DOHH2 (cell line): ENCODE data around the gene ZNF503.

ENCODE experiments used
- H3F3A ChIP-seq: fragments of 200-600 bp; sonication (generic), shearing (Covaris generic); 2 replicates; pipeline ENCODE4 v1.6.0; 2016; ENCODE audit warnings: antibody characterized with exemption, mild to moderate bottlenecking; ENCODE audit not compliant: control insufficient read depth, insufficient read depth
- H3K27ac ChIP-seq: fragments of 200-600 bp; sonication (generic); 2 replicates; pipeline ENCODE4 v1.5.1; 2014; ENCODE audit warnings: low read depth, mild to moderate bottlenecking, low read length, moderate library complexity
- H3K27me3 ChIP-seq: fragments of 200-600 bp; sonication (generic); 2 replicates; pipeline ENCODE4 v1.6.1; 2014; ENCODE audit warnings: mild to moderate bottlenecking, low read length, mixed read lengths; ENCODE audit not compliant: control insufficient read depth
- H3K36me3 ChIP-seq: fragments of 200-600 bp; sonication (generic); 2 replicates; pipeline ENCODE4 v1.6.1; 2014; ENCODE audit warnings: mild to moderate bottlenecking, low read length, moderate library complexity, mixed read lengths; ENCODE audit not compliant: control insufficient read depth
- H3K4me1 ChIP-seq: fragments of 200-600 bp; sonication (generic); 2 replicates; pipeline ENCODE4 v1.6.1; 2014; ENCODE audit warnings: mild to moderate bottlenecking, low read length, mixed read lengths; ENCODE audit not compliant: control insufficient read depth
- H3K4me2 ChIP-seq: fragments of 200-600 bp; sonication (generic); 2 replicates; pipeline ENCODE4 v1.6.0; 2014; ENCODE audit warnings: mild to moderate bottlenecking, low read length, moderate library complexity
- H3K4me3 ChIP-seq: fragments of 200-600 bp; sonication (generic); 2 replicates; pipeline ENCODE4 v1.5.1; 2014; ENCODE audit warnings: mild to moderate bottlenecking, low read length, mixed read lengths
- H3K79me2 ChIP-seq: fragments of 200-600 bp; sonication (generic); 2 replicates; pipeline ENCODE4 v1.6.1; 2014; ENCODE audit warnings: mild to moderate bottlenecking, low read length, mixed read lengths; ENCODE audit not compliant: control insufficient read depth
- H3K9me2 ChIP-seq: fragments of 200-600 bp; sonication (generic); replicated peaks from 2 replicates; pipeline ENCODE4 v1.6.1; 2014; ENCODE audit warnings: mild to moderate bottlenecking, low read length, mixed read lengths; ENCODE audit not compliant: control insufficient read depth
- H3K9me3 ChIP-seq: fragments of 200-600 bp; sonication (generic); 2 replicates; pipeline ENCODE4 v1.6.1; 2014; ENCODE audit warnings: antibody characterized with exemption, low read length, mixed read lengths; ENCODE audit not compliant: control insufficient read depth, insufficient read depth
- H4K20me1 ChIP-seq: fragments of 200-600 bp; sonication (generic); 2 replicates; pipeline ENCODE4 v1.6.0; 2014; ENCODE audit warnings: low read depth, mild to moderate bottlenecking, antibody characterized with exemption, low read length, moderate library complexity; ENCODE audit not compliant: control insufficient read depth, insufficient read depth
- EZH2phosphoT487 ChIP-seq: fragments of 200-600 bp; sonication (generic); IDR thresholded peaks from 2 replicates; pipeline ENCODE4 v1.6.1; 2017; ENCODE audit warnings: borderline replicate concordance, mild to moderate bottlenecking, antibody characterized with exemption, low read length, moderate library complexity, mixed read lengths
- TF ChIP-seq, protein P1 (sequence below): fragments of 200-600 bp; sonication (generic); IDR thresholded peaks from one replicate; pipeline ENCODE4 v1.5.1; 2014; ENCODE audit warnings: antibody characterized with exemption, mild to moderate bottlenecking, low read depth, low read length; ENCODE audit not compliant: poor library complexity, severe bottlenecking

The ZNF503 gene

DNA sequence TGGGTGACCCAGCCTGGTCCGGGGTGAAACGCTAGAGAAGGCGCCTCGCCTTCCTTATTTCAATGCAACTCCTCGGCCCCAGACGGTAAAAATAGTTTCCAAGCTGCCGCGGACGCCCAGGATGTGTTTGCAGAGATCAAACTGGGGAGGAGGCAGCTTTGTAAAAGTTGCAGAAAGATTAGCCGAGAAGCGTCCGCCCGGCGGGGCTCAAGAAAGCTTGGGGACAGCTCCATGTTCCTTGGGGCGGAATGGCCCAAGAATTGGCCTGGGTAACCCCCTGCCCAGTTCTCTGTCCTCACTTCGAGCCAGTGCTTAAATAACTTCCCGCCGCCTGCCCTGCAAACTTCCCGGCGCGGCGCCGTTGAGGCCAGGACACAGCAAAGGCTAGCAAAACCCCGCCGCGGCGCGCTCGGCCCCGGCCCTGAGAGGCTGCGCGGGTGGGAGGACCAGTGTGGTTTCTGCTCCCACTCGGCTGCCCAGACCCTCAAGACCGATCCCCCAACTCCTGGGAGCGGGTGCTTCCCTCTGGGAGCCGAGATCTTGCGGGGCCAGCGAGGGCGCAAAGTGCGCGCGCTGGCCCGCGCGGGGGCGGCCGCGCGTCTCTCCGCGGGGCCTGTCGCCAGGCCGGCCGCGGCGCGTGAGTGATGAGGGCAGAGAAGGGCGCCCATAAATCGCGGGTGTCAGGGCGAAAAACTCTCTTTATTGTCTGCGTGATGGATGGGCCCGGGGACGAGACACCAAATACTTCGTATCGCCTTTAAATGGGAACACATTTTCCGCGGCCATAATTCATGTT is 6.3 kb upstream of the ZNF503 start:
- TF ChIP-seq, protein P1, sequence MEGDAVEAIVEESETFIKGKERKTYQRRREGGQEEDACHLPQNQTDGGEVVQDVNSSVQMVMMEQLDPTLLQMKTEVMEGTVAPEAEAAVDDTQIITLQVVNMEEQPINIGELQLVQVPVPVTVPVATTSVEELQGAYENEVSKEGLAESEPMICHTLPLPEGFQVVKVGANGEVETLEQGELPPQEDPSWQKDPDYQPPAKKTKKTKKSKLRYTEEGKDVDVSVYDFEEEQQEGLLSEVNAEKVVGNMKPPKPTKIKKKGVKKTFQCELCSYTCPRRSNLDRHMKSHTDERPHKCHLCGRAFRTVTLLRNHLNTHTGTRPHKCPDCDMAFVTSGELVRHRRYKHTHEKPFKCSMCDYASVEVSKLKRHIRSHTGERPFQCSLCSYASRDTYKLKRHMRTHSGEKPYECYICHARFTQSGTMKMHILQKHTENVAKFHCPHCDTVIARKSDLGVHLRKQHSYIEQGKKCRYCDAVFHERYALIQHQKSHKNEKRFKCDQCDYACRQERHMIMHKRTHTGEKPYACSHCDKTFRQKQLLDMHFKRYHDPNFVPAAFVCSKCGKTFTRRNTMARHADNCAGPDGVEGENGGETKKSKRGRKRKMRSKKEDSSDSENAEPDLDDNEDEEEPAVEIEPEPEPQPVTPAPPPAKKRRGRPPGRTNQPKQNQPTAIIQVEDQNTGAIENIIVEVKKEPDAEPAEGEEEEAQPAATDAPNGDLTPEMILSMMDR = no peak
- TF ChIP-seq EZH2phosphoT487 = no peak
- Histone ChIP-seq H4K20me1 (no peaks in the 10 kb centered on the region), H3K4me2 (no peak overlapping the region), H3F3A (no peaks in the 10 kb centered on the region), H3K79me2 (no peaks in the 10 kb centered on the region), H3K4me1 (no peaks in the 10 kb centered on the region), H3K9me3 (peaks cover 6% of the 10 kb centered on the region; the same call in 1 of the 2 replicates), H3K9me2 (no peaks in the 10 kb centered on the region), H3K27ac (no peak overlapping the region), H3K27me3 (no peaks in the 10 kb centered on the region), H3K36me3 (no peaks in the 10 kb centered on the region), H3K4me3 (no peak overlapping the region)

DNA sequence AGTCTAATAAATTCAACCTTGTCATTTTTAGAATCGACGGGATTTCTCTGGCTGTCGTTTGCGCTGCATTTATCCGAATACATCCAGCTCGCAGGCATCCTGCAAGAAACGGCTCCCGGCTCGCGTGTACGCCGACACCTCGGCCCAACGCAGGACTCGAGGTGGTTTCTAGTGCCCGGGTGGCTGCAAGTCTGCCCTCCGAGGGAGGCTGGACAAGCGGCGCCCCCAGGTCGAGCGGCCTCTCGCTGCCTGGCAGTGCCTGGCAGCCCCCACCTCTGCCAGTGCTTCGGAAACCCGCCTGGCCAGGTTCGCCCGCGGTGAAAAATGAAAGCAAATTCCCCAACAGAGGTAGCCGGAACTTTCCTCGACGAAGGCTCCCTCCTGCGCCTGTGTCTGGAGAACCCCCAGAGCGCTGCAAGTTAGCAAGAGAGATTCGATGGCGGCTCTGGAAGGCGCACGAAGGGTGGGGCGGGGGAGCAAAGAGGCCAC is 5.7 kb upstream of the ZNF503 start:
- H3K9me3 ChIP-seq = peaks cover 8% of the 10 kb centered on the region; the same call in 1 of the 2 replicates
- no peak overlapping the region for H3K4me3 ChIP-seq
- TF ChIP-seq EZH2phosphoT487 = no peak
- TF ChIP-seq, protein P1 = no peak
- H3K79me2 ChIP-seq = no peaks in the 10 kb centered on the region
- no peaks in the 10 kb centered on the region for H3K4me1 ChIP-seq
- H3K9me2 ChIP-seq = no peaks in the 10 kb centered on the region
- H3F3A ChIP-seq = no peaks in the 10 kb centered on the region
- no peaks in the 10 kb centered on the region for H4K20me1 ChIP-seq
- H3K27ac ChIP-seq = no peak overlapping the region
- H3K36me3 ChIP-seq = no peaks in the 10 kb centered on the region
- no peaks in the 10 kb centered on the region for H3K27me3 ChIP-seq
- no peak overlapping the region for H3K4me2 ChIP-seq

DNA sequence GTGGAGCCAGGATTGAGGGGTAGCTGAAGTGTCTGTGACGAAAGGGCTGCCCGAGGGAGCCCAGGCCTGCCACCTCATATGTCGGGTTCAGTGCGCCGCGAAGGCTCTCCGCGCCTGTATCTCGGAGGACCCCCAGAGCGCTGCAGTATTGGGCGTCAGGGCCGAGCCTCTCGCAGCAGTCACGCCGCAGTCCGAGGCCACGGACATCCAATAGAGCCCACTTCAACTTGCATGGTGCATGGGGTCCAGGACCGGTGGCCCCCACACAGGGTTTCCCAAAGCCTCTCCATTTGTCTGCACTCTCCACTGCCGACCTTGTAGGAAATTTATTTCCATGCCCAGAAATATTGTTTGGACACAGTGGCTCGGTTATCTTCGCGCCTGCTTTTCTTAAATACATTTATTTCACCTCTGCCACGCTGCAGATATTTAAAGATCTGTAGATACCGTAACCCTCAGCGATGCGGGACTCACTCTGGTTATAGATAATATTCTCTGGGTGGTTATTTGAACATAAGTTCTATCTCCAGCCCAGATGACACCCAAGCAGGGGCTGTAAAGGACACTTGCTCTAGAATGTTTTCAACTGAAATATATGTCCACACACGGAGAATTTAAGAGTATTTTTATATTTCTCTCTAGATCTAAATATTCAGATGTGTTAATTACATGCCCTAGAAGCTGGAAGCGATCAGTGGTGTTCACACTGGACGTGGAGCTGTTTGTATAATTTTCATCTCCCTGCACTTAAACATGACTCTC is 5.1 kb upstream of the ZNF503 start:
- no peaks in the 10 kb centered on the region for H3K36me3 ChIP-seq
- H3K4me2 ChIP-seq = no peak overlapping the region
- no peaks in the 10 kb centered on the region for H3K79me2 ChIP-seq
- no peak overlapping the region for H3K4me3 ChIP-seq
- no peaks in the 10 kb centered on the region for H3K27me3 ChIP-seq
- no peaks in the 10 kb centered on the region for H3F3A ChIP-seq
- H3K9me2 ChIP-seq = no peaks in the 10 kb centered on the region
- no peaks in the 10 kb centered on the region for H3K4me1 ChIP-seq
- TF ChIP-seq, protein P1 = no peak
- no peak for TF ChIP-seq EZH2phosphoT487
- peaks cover 8% of the 10 kb centered on the region; the same call in 1 of the 2 replicates for H3K9me3 ChIP-seq
- H3K27ac ChIP-seq = no peak overlapping the region
- H4K20me1 ChIP-seq = no peaks in the 10 kb centered on the region
